ENCODE data around the gene SLBP.

Gene SLBP

GRCh38 chr4:1738410-1738809, 26.3 kb upstream of the SLBP start:
- TF ChIP-seq CTCF (IDR thresholded peaks at IDR 0.05; ENCODE audit: low read depth, low read length, missing control alignments) = no peak
- H3K4me3 ChIP-seq (ENCODE audit: low read depth, low read length) = no peak overlapping the region
- DNase-seq (ENCODE audit: low read depth) = no peak
- in situ Hi-C loops (cut with HindIII; ENCODE audit: low sequenced_read_pairs) = no loop called here

GRCh38 chr4:1737666-1738065, 25.5 kb upstream of the SLBP start:
- no peak for TF ChIP-seq CTCF (IDR thresholded peaks at IDR 0.05; ENCODE audit: low read depth, low read length, missing control alignments)
- in situ Hi-C loops (cut with HindIII; ENCODE audit: low sequenced_read_pairs) = no loop called here

GRCh38 chr4:1736812-1737211, 24.7 kb upstream of the SLBP start:
- in situ Hi-C loops (cut with HindIII; ENCODE audit: low sequenced_read_pairs) = no loop called here
- DNase-seq (ENCODE audit: low read depth) = no peak
- no peak overlapping the region for H3K4me3 ChIP-seq (ENCODE audit: low read depth, low read length)
- TF ChIP-seq CTCF (IDR thresholded peaks at IDR 0.05; ENCODE audit: low read depth, low read length, missing control alignments) = no peak

More at GRCh38 chr4:1737666-1738065, 25.5 kb upstream of the SLBP start:
- DNase-seq (ENCODE audit: low read depth) = no peak
- H3K4me3 ChIP-seq (ENCODE audit: low read depth, low read length) = no peak overlapping the region

GRCh38 chr4:1735215-1735614, 23.1 kb upstream of the SLBP start:
- no peak overlapping the region for H3K4me3 ChIP-seq (ENCODE audit: low read depth, low read length)
- TF ChIP-seq CTCF (IDR thresholded peaks at IDR 0.05; ENCODE audit: low read depth, low read length, missing control alignments) = no peak
- DNase-seq (ENCODE audit: low read depth) = no peak
- in situ Hi-C loops (cut with HindIII; ENCODE audit: low sequenced_read_pairs) = no loop called here

GRCh38 chr4:1732911-1733310, 20.8 kb upstream of the SLBP start:
- H3K4me3 ChIP-seq (ENCODE audit: low read depth, low read length) = no peak overlapping the region
- in situ Hi-C loops (cut with HindIII; ENCODE audit: low sequenced_read_pairs) = no loop called here
- DNase-seq (ENCODE audit: low read depth) = no peak
- TF ChIP-seq CTCF (IDR thresholded peaks at IDR 0.05; ENCODE audit: low read depth, low read length, missing control alignments) = no peak

GRCh38 chr4:1731180-1731579, 19.1 kb upstream of the SLBP start:
- TF ChIP-seq CTCF (IDR thresholded peaks at IDR 0.05; ENCODE audit: low read depth, low read length, missing control alignments) = no peak
- DNase-seq (ENCODE audit: low read depth) = peak; percentile 32
- in situ Hi-C loops (cut with HindIII; ENCODE audit: low sequenced_read_pairs) = no loop called here
- no peak overlapping the region for H3K4me3 ChIP-seq (ENCODE audit: low read depth, low read length)

Data from astrocyte of the cerebellum (primary cell).